Hematopoietic multipotent progenitor cell treated with erythropoietin and hydrocortisone succinate and interleukin-3 and kit ligand, for 8 days (in vitro differentiated cells): Measurements from ENCODE around the gene LITAFD.
"Not testable (repeated sequence)": the region's sequence is repeated elsewhere in the genome, so short reads cannot be mapped to it uniquely, and the experiment has no call there.

Experiments used
- DNase-seq: peaks from one replicate; pipeline ENCODE4 v3.0.0-alpha.2; 2015

The LITAFD gene

GRCh38 chr16:8882041-8882617 lies at the start of gene LITAFD:
TSS of gene LITAFD (plus strand) at chr16:8882351. CDS start at chr16:8884356, 2,005 bp downstream.
- no peak for DNase-seq

GRCh38 chr16:8832717-8833105 lies 49.4 kb upstream of the LITAFD start:
- no peak for DNase-seq

DNA sequence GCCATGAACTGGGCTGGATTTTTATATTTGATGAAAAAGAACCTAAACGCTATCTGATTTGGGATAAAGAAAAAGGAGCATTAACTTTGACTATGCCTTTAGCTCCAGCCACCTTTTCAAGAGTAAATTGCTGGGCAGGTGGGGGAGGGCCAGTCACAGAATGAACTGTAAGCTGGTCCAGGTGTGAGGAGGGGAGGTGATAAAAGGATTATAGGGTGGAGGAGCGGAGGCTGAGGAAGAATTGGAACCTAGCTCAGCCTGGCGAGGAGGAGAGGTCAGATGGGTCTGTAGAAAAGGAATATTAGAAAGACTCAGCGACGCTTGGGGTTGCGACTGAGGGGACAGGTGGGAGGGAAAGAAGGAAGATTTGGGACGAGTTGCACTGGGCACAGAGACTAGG lies 45.4 kb upstream of the LITAFD start:
- DNase-seq = not testable (repeated sequence)

DNA sequence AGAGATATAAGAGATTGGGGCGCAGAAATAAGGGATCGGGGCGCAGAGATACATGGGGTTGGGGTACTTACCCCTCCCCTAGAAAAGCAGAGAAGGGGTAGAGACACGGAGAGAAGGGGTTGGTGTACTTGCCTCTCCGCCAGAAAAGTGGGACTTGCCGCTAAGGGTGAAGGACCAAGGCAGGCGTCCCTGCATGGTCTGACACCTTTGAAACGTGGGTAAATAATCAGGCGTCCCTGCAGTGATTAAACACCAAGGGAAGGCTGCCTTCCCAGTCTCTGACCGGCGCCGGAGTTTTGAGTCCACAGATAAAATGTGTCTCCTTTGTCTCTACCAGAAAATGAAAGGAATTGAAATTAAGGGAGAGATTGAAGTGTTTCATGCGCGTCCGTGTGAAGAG lies 44.6 kb upstream of the LITAFD start:
- not testable (repeated sequence) for DNase-seq

DNA sequence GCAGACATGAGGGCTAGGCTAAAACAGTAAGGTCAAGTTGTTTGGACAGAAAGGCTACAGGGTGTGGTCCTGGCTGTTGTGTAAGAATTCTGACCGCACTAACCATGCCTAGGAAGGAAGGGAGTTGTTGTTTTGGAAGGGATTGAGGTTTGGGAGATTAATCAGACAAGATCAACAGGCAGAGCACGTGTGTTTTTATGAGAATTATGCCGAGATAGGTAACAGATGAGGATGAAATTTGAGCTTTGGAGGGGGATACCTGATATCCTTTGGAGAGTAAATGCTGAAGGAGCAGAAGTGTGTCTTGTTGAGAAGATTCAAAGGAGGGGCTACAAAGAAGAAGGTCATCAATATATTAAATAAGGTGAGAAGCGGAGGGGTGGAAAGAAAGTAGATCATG lies 40.1 kb upstream of the LITAFD start:
- not testable (repeated sequence) for DNase-seq

DNA sequence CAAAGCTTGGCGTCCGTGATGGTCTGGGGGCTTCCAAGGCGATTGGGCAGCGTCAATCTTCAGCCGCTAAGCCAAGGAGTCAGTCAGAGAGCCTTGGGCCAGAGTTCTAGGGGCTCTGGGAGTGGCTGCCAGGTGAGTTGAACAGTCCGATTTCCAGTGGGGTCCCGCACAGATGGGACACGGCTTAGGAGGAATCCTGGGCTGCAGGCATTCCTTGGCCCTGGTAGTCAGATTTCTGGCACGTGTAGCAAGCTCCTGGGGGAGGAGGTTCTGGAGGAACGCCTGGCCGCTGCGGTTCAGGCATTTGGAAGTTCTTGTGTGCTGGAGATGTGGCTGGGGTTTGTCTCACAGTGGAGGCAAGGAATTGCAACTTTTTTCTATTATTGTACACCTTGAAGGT lies 38.9 kb upstream of the LITAFD start:
- not testable (repeated sequence) for DNase-seq

- no peak for DNase-seq
Measured at GRCh38 chr16:8845699-8846298, 36.4 kb upstream of the LITAFD start.

GRCh38 chr16:8846401-8846932 lies 35.7 kb upstream of the LITAFD start:
- DNase-seq = no peak

- no peak for DNase-seq
Measured at GRCh38 chr16:8847145-8847544, 35.0 kb upstream of the LITAFD start.

DNA sequence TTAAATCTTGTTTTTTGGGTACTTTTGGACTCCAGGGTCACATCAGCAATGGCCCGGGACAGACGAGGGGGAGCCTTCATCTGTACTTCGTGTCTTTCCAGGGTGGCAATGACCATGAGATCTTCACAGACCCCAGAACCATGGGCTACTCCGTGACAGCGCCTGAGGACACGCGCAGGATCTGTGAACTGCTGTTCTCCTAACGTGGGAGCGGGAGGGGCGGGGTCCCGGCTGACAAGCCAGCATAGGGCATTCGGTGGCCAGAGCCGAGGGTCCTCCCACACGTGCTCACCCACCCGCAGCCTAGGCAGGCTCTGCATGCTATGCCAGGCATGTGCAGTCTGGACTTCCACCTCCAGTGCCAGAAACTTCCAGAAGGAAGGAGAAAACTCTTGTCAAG lies 34.5 kb upstream of the LITAFD start:
- DNase-seq = no peak

GRCh38 chr16:8848231-8848938 lies 33.8 kb upstream of the LITAFD start:
- no peak for DNase-seq

DNA sequence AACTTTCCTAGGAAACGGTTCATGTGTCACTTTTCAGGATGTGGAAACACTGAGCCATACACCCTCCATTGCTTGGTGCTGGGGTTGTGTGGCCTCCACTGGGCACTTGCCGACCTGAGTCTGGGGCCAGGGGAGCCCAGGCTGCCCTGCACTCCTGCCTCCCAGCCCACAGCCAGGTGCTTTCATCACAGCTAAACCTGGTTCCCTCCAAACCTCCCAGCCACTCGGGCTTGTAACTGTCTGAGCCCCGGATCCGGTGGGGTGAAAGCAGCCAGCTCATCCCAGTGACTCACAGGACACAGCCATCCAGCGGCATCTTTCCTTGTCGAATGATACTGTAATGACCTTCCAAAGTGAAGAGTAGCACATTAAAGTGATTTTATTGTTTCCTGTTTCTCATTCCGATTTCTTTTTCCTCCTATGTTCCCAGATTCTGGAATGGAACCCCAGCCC lies 33.2 kb upstream of the LITAFD start:
- no peak for DNase-seq

DNA sequence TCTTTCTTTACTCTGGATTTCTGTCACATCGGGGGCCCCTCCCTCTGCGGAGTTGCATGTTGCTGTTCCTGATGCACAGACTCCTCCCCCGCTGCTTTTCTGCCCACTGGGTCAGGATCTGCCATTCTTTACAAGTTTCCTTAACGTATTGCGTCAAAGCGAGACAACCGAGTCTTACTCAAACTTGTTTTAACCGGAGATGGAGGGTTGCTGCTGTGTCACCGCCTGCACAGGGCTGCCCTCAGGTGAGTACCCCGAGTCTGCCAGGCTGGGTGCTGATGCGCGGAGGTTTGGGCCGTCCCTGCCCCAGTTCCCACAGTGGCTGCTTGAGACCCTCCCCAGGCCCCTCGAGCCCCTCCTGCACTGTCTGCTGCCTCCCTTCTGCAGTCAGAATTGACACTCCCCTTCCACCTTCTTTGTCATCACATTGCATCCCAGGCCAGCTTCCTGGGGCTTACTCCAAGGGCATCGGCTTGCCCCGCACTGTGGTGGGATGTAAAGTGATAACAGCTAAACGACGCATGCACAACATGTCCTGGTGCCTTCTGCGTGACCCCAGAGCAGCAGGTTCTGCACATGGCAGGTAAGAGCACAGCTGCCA lies 32.6 kb upstream of the LITAFD start:
- no peak for DNase-seq

GRCh38 chr16:8850279-8850885 lies 31.8 kb upstream of the LITAFD start:
- no peak for DNase-seq

DNA sequence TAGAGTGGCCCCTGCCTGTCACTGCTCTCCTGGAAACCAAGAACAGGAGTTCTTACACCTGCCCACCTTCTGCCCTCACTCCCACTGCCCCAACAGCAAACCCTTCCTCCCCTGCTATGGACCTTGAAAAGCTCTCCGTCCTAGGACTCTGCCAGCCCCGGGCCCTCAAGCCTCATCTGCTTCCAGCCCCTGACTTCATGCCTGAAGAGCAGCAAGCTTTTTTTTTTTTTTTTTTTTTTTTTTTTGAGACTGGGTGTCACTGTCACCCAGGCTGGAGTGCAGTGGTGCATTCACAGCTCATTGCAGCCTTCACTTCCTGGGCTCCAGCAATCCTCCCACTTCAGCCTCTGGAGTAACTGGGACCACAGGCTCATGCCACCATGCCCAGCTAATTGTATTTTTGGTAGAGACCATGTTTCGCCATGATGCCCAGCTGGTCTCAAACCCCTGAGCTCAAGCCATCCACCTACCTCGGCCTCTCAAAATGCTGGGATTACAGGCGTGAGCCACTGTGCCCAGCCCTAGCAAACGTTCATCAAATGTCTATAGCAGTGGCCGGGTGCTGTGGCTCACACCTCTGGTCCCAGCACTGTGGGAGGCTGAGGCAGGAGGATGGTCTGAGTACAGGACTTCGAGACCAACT lies 30.3 kb upstream of the LITAFD start:
- DNase-seq = no peak

- DNase-seq = no peak
Measured at GRCh38 chr16:8852534-8852933, 29.6 kb upstream of the LITAFD start.

DNA sequence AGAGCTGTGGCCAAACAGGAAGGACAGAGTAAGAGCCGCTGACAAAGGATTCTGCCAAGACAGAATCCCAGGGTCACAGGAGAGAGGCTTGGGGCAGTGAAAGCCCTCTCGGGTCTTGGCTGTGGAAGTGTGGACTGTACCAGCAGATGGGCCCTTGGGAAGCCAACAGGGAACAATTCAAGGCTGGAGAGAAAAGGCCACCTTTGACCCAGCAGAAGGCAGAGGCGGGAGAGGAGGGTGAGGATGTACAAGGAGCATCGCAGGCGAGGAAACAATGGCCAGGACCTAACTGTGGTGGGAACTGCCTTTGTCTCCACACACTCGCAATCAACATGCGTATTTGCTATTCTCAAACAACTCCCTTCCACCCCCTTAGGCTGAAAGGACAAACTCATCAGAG lies 29.0 kb upstream of the LITAFD start:
- no peak for DNase-seq

GRCh38 chr16:8853611-8854010 lies 28.5 kb upstream of the LITAFD start:
- no peak for DNase-seq

- no peak for DNase-seq
Measured at GRCh38 chr16:8854298-8854948, 27.7 kb upstream of the LITAFD start.

GRCh38 chr16:8855051-8855786 lies 26.9 kb upstream of the LITAFD start:
- DNase-seq = no peak

GRCh38 chr16:8855972-8856371 lies 26.2 kb upstream of the LITAFD start:
- no peak for DNase-seq
